Measurements from ENCODE around the gene PANK4.

- TF ChIP-seq TAF1 (IDR thresholded peaks at IDR 0.05; ENCODE audit: borderline replicate concordance, low read depth, low read length), result no peak
- TF ChIP-seq, protein P1, sequence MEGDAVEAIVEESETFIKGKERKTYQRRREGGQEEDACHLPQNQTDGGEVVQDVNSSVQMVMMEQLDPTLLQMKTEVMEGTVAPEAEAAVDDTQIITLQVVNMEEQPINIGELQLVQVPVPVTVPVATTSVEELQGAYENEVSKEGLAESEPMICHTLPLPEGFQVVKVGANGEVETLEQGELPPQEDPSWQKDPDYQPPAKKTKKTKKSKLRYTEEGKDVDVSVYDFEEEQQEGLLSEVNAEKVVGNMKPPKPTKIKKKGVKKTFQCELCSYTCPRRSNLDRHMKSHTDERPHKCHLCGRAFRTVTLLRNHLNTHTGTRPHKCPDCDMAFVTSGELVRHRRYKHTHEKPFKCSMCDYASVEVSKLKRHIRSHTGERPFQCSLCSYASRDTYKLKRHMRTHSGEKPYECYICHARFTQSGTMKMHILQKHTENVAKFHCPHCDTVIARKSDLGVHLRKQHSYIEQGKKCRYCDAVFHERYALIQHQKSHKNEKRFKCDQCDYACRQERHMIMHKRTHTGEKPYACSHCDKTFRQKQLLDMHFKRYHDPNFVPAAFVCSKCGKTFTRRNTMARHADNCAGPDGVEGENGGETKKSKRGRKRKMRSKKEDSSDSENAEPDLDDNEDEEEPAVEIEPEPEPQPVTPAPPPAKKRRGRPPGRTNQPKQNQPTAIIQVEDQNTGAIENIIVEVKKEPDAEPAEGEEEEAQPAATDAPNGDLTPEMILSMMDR (IDR thresholded peaks at IDR 0.05 in 2 of 3, conservative IDR thresholded peaks at IDR 0.05 in 1 of 3; ENCODE audit: control insufficient read depth in 2 of 3, extremely low read depth in 1 of 3, insufficient read depth in 1 of 3, low read depth in 3 of 3, low read length in 3 of 3), result no peak
- TF ChIP-seq ZNF384 (IDR thresholded peaks at IDR 0.05; ENCODE audit: borderline replicate concordance, low read depth, low read length), result no peak
- TF ChIP-seq TCF12 (IDR thresholded peaks at IDR 0.05; ENCODE audit: low read depth, low read length), result no peak
- no peak for TF ChIP-seq HSF1 (IDR thresholded peaks at IDR 0.05; ENCODE audit: low read depth, low read length)
- no peak for TF ChIP-seq NFYA (IDR thresholded peaks at IDR 0.05; ENCODE audit: borderline replicate concordance, low read depth, low read length)
- no peak for TF ChIP-seq CREB1 (IDR thresholded peaks at IDR 0.05; ENCODE audit: low read depth)
- no peak for TF ChIP-seq POLR2AphosphoS5 (IDR thresholded peaks at IDR 0.05; ENCODE audit: low read length)
- no peak for TF ChIP-seq CHD2 (IDR thresholded peaks at IDR 0.05; ENCODE audit: borderline replicate concordance, low read depth, low read length)
- TF ChIP-seq, protein P2, sequence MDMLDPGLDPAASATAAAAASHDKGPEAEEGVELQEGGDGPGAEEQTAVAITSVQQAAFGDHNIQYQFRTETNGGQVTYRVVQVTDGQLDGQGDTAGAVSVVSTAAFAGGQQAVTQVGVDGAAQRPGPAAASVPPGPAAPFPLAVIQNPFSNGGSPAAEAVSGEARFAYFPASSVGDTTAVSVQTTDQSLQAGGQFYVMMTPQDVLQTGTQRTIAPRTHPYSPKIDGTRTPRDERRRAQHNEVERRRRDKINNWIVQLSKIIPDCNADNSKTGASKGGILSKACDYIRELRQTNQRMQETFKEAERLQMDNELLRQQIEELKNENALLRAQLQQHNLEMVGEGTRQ (IDR thresholded peaks at IDR 0.05; ENCODE audit: borderline replicate concordance, low read depth, low read length), result no peak
Observed at GRCh38 chr1:2472109-2472508, 54.3 kb downstream of the PANK4 start.

Measured in GM12878 (cell line).